ENCODE data around the gene MAGEA3.
"Not testable (repeated sequence)": the region's sequence is repeated elsewhere in the genome, so short reads cannot be mapped to it uniquely, and the experiment has no call there.

MAGEA3 gene

DNA sequence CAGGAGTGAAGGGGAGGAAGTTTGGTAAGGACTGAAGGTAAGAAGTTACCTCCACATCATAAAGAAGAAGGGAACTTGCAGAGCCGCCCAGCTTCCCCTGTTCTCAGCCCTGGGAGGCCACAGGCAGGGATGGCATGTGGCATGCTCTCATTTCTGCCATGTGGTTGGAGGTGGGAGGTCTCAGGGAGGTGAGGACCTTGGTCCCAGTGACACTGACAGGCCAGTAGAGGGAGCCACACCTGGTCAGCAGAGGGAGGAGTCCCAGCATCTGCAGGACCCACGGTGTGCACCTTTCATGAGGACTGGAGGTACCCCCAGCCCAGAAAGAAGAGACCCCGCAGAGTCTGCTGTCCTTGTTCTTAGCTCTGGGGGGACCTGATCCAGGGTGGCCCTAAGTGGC lies 17.6 kb upstream of the MAGEA3 start:
- not testable (repeated sequence) for H3K4me1 ChIP-seq (ENCODE audit: insufficient read depth, low read length)

DNA sequence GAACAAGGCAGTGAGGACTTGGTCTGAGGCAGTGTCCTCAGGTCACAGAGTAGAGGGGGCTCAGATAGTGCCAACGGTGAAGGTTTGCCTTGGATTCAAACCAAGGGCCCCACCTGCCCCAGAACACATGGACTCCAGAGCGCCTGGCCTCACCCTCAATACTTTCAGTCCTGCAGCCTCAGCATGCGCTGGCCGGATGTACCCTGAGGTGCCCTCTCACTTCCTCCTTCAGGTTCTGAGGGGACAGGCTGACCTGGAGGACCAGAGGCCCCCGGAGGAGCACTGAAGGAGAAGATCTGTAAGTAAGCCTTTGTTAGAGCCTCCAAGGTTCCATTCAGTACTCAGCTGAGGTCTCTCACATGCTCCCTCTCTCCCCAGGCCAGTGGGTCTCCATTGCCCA lies 1.8 kb downstream of the MAGEA3 start:
- not testable (repeated sequence) for H3K9me3 ChIP-seq (ENCODE audit: insufficient read depth, low read length, severe bottlenecking); H3K9ac ChIP-seq (ENCODE audit: low read depth, low read length); H2AFZ ChIP-seq (ENCODE audit: low read depth, low read length); H3K4me2 ChIP-seq (ENCODE audit: insufficient read depth, low read length); H3K36me3 ChIP-seq (ENCODE audit: insufficient read depth, low read length); H3K27ac ChIP-seq (ENCODE audit: low read length); H3K79me2 ChIP-seq (ENCODE audit: insufficient read depth, low read length); ATAC-seq (ENCODE audit: insufficient read depth, low read depth); H3K4me1 ChIP-seq (ENCODE audit: insufficient read depth, low read length); DNase-seq; H3K4me3 ChIP-seq (ENCODE audit: low read depth in 1 of 2, low read length in 2 of 2); H4K20me1 ChIP-seq (ENCODE audit: insufficient read depth, low read length); H3K27me3 ChIP-seq (ENCODE audit: insufficient read depth, low read length, poor library complexity)

More for the DNA sequence above, 17.6 kb upstream of the MAGEA3 start:
- H2AFZ ChIP-seq (ENCODE audit: low read depth, low read length); H3K27ac ChIP-seq (ENCODE audit: low read length); H4K20me1 ChIP-seq (ENCODE audit: insufficient read depth, low read length); H3K9ac ChIP-seq (ENCODE audit: low read depth, low read length); H3K36me3 ChIP-seq (ENCODE audit: insufficient read depth, low read length); H3K4me2 ChIP-seq (ENCODE audit: insufficient read depth, low read length); H3K4me3 ChIP-seq (ENCODE audit: low read depth in 1 of 2, low read length in 2 of 2); H3K27me3 ChIP-seq (ENCODE audit: insufficient read depth, low read length, poor library complexity); H3K9me3 ChIP-seq (ENCODE audit: insufficient read depth, low read length, severe bottlenecking); DNase-seq; H3K79me2 ChIP-seq (ENCODE audit: insufficient read depth, low read length): not testable (repeated sequence)
- peak; percentile 33; the same call in 1 of the 3 replicates for ATAC-seq (ENCODE audit: insufficient read depth, low read depth)

DNA sequence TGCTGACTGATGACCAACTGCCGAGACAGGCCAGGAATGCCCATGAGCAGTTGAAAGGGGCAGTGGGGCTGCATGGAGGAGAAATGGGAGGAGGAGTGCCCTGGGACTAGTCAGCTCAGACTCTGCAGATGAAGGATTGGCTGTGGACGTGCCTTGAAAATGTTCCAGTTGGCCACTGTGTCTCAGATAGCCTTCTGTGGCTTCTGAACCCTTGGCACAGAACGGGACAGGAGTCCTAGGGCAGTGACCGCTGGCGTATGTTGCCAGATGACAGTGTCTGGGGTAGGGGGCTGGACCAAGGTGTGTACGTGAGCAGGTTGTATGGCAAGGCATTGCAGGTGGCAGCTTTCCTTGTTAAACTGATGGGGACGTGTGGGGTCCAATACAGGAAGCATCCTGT lies 7.9 kb downstream of the MAGEA3 start:
- ATAC-seq (ENCODE audit: insufficient read depth, low read depth); H3K79me2 ChIP-seq (ENCODE audit: insufficient read depth, low read length); H4K20me1 ChIP-seq (ENCODE audit: insufficient read depth, low read length); H3K4me2 ChIP-seq (ENCODE audit: insufficient read depth, low read length); H3K9me3 ChIP-seq (ENCODE audit: insufficient read depth, low read length, severe bottlenecking); H3K4me1 ChIP-seq (ENCODE audit: insufficient read depth, low read length); H2AFZ ChIP-seq (ENCODE audit: low read depth, low read length); H3K36me3 ChIP-seq (ENCODE audit: insufficient read depth, low read length); DNase-seq; H3K27ac ChIP-seq (ENCODE audit: low read length); H3K4me3 ChIP-seq (ENCODE audit: low read depth in 1 of 2, low read length in 2 of 2); H3K9ac ChIP-seq (ENCODE audit: low read depth, low read length); H3K27me3 ChIP-seq (ENCODE audit: insufficient read depth, low read length, poor library complexity): not testable (repeated sequence)

DNA sequence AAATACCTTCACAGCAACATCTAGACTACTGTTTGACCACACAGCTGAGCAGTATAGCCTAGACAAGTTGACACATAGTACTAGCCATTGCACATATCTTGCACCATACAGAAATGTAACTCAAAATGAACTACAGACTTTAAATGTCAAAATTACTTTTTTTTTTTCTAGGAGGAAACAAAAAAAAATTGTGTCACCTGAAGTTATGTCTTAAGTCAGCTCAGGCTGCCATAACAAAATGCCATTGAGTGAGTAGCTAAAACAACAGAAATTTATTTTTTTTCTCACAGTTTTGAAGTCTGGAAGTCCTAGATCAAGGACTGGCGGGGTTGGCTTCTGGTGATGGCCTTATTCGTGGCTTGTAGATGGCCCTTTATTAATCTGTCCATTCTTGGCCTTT lies 10.6 kb downstream of the MAGEA3 start, which contains the start of gene CSAG2:
CSAG2 (minus strand) TSS at position 101 of the 400 bp plus-strand sequence. CDS start 161 bp downstream, outside the sequence.
- not testable (repeated sequence) for H3K79me2 ChIP-seq (ENCODE audit: insufficient read depth, low read length); H3K27ac ChIP-seq (ENCODE audit: low read length); DNase-seq; H3K4me1 ChIP-seq (ENCODE audit: insufficient read depth, low read length); H2AFZ ChIP-seq (ENCODE audit: low read depth, low read length); ATAC-seq (ENCODE audit: insufficient read depth, low read depth); H3K9me3 ChIP-seq (ENCODE audit: insufficient read depth, low read length, severe bottlenecking); H3K9ac ChIP-seq (ENCODE audit: low read depth, low read length); H3K4me3 ChIP-seq (ENCODE audit: low read depth in 1 of 2, low read length in 2 of 2); H3K36me3 ChIP-seq (ENCODE audit: insufficient read depth, low read length); H3K27me3 ChIP-seq (ENCODE audit: insufficient read depth, low read length, poor library complexity); H3K4me2 ChIP-seq (ENCODE audit: insufficient read depth, low read length); H4K20me1 ChIP-seq (ENCODE audit: insufficient read depth, low read length)

DNA sequence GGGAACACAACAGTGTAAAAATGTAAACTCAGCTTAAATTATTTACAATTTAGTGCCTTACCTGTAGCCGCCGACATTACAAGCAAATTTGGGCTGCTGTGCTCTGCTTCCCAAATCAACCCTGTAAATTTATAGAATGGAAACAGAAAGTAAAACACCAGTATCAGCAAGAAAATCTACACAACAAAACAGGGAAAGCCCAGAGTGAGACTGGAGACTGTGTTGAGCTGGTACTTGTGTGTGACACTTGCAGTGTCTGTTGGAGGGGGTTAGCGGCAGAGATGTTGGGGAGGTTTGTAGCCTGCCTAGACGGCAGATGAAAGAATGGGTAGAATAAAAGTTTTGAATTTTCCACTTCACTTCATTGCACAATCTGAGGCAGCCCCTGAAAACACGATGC lies 14.6 kb downstream of the MAGEA3 start:
- H3K4me1 ChIP-seq (ENCODE audit: insufficient read depth, low read length): not testable (repeated sequence)

DNA sequence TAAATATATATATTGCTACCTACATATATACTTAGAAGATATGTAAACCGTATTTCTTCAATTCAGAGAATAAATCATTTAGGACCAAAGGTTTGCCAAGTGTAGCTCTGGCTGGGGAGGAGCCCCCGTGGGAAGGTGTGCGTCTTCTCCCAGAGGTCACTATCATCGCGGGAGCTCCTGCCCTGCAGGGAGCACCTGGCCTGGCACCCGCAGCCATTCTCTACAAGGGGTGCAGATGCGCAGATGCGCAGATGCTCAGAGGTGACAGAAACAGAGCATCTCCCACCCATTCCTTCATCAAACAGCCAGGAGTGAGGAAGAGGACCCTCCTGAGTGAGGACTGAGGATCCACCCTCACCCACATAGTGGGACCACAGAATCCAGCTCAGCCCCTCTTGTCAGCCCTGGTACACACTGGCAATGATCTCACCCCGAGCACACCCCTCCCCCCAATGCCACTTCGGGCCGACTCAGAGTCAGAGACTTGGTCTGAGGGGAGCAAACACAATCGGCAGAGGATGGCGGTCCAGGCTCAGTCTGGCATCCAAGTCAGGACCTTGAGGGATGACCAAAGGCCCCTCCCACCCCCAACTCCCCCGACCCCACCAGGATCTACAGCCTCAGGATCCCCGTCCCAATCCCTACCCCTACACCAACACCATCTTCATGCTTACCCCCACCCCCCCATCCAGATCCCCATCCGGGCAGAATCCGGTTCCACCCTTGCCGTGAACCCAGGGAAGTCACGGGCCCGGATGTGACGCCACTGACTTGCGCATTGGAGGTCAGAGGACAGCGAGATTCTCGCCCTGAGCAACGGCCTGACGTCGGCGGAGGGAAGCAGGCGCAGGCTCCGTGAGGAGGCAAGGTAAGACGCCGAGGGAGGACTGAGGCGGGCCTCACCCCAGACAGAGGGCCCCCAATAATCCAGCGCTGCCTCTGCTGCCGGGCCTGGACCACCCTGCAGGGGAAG lies 15.5 kb downstream of the MAGEA3 start, which contains the start of gene MAGEA2B:
MAGEA2B (plus strand) TSS at position 814 of the 973 bp plus-strand sequence. CDS start 2,479 bp downstream, outside the sequence.
- ATAC-seq (ENCODE audit: insufficient read depth, low read depth); H3K27me3 ChIP-seq (ENCODE audit: insufficient read depth, low read length, poor library complexity); H3K4me3 ChIP-seq (ENCODE audit: low read depth in 1 of 2, low read length in 2 of 2): not testable (repeated sequence)

More for the DNA sequence above, 14.6 kb downstream of the MAGEA3 start:
- not testable (repeated sequence) for H3K27me3 ChIP-seq (ENCODE audit: insufficient read depth, low read length, poor library complexity); H3K79me2 ChIP-seq (ENCODE audit: insufficient read depth, low read length); DNase-seq; H3K36me3 ChIP-seq (ENCODE audit: insufficient read depth, low read length); H2AFZ ChIP-seq (ENCODE audit: low read depth, low read length); H3K9ac ChIP-seq (ENCODE audit: low read depth, low read length); H3K9me3 ChIP-seq (ENCODE audit: insufficient read depth, low read length, severe bottlenecking); H4K20me1 ChIP-seq (ENCODE audit: insufficient read depth, low read length); H3K27ac ChIP-seq (ENCODE audit: low read length); H3K4me3 ChIP-seq (ENCODE audit: low read depth in 1 of 2, low read length in 2 of 2); ATAC-seq (ENCODE audit: insufficient read depth, low read depth); H3K4me2 ChIP-seq (ENCODE audit: insufficient read depth, low read length)

More for the DNA sequence above, 15.5 kb downstream of the MAGEA3 start, which contains the start of gene MAGEA2B:
- not testable (repeated sequence) for H2AFZ ChIP-seq (ENCODE audit: low read depth, low read length); H3K79me2 ChIP-seq (ENCODE audit: insufficient read depth, low read length); H3K36me3 ChIP-seq (ENCODE audit: insufficient read depth, low read length); H3K27ac ChIP-seq (ENCODE audit: low read length); H3K4me2 ChIP-seq (ENCODE audit: insufficient read depth, low read length); H4K20me1 ChIP-seq (ENCODE audit: insufficient read depth, low read length); H3K9me3 ChIP-seq (ENCODE audit: insufficient read depth, low read length, severe bottlenecking); DNase-seq; H3K4me1 ChIP-seq (ENCODE audit: insufficient read depth, low read length); H3K9ac ChIP-seq (ENCODE audit: low read depth, low read length)

Measured in DND-41 (cell line).